ENCODE measurements around the gene UQCC2. TPM values are rescaled to one million over a fixed set of nuclear protein-coding genes. Genes with fewer than 3 reads are reported as not detected.

Gene UQCC2
- total RNA-seq, 2 experiments from 2014 or later: 118 to 126 TPM

- no peaks in the 10 kb centered on the region for H3K4me1 Mint-ChIP-seq
- H3K36me3 Mint-ChIP-seq: peaks cover 11% of the 10 kb centered on the region
- no peak for DNase-seq
- no peaks in the 10 kb centered on the region for H3K9me3 Mint-ChIP-seq
- no peak overlapping the region for H3K27ac Mint-ChIP-seq
- no peaks in the 10 kb centered on the region for H3K27me3 Mint-ChIP-seq
- no peak overlapping the region for H3K4me3 Mint-ChIP-seq
Measured at GRCh38 chr6:33661106-33661838, 50.2 kb downstream of the UQCC2 start.

GRCh38 chr6:33659986-33660385, 51.5 kb downstream of the UQCC2 start:
- no peaks in the 10 kb centered on the region for H3K4me1 Mint-ChIP-seq
- no peak overlapping the region for H3K4me3 Mint-ChIP-seq
- H3K9me3 Mint-ChIP-seq: no peaks in the 10 kb centered on the region
- peaks cover 11% of the 10 kb centered on the region for H3K36me3 Mint-ChIP-seq
- H3K27ac Mint-ChIP-seq: no peak overlapping the region
- DNase-seq: no peak
- H3K27me3 Mint-ChIP-seq: no peaks in the 10 kb centered on the region

- H3K27ac Mint-ChIP-seq: no peak overlapping the region
- no peaks in the 10 kb centered on the region for H3K27me3 Mint-ChIP-seq
- H3K9me3 Mint-ChIP-seq: no peaks in the 10 kb centered on the region
- H3K4me3 Mint-ChIP-seq: no peak overlapping the region
- DNase-seq: no peak
- H3K36me3 Mint-ChIP-seq: peaks cover 11% of the 10 kb centered on the region
- H3K4me1 Mint-ChIP-seq: peaks cover 4% of the 10 kb centered on the region
Measured at GRCh38 chr6:33658982-33659689, 52.4 kb downstream of the UQCC2 start.

GRCh38 chr6:33656844-33657243, 54.7 kb downstream of the UQCC2 start:
- H3K27me3 Mint-ChIP-seq: no peaks in the 10 kb centered on the region
- no peak overlapping the region for H3K4me3 Mint-ChIP-seq
- peaks cover 11% of the 10 kb centered on the region for H3K36me3 Mint-ChIP-seq
- no peak overlapping the region for H3K27ac Mint-ChIP-seq
- no peak for DNase-seq
- peaks cover 4% of the 10 kb centered on the region for H3K4me1 Mint-ChIP-seq
- H3K9me3 Mint-ChIP-seq: no peaks in the 10 kb centered on the region

GRCh38 chr6:33654831-33655554, 56.5 kb downstream of the UQCC2 start:
- no peaks in the 10 kb centered on the region for H3K9me3 Mint-ChIP-seq
- no peak overlapping the region for H3K27ac Mint-ChIP-seq
- no peak overlapping the region for H3K4me3 Mint-ChIP-seq
- no peaks in the 10 kb centered on the region for H3K27me3 Mint-ChIP-seq
- peaks cover 4% of the 10 kb centered on the region for H3K4me1 Mint-ChIP-seq
- H3K36me3 Mint-ChIP-seq: peaks cover 8% of the 10 kb centered on the region
- DNase-seq: no peak

- Mint-ChIP-seq H3K4me3 (no peak overlapping the region), H3K27ac (no peak overlapping the region), H3K36me3 (peaks cover 10% of the 10 kb centered on the region), H3K27me3 (no peaks in the 10 kb centered on the region), H3K4me1 (peaks cover 4% of the 10 kb centered on the region), H3K9me3 (no peaks in the 10 kb centered on the region)
- no peak for DNase-seq
Measured at GRCh38 chr6:33652002-33652401, 59.5 kb downstream of the UQCC2 start.

GRCh38 chr6:33651403-33651802, 60.1 kb downstream of the UQCC2 start:
- peaks cover 10% of the 10 kb centered on the region for H3K36me3 Mint-ChIP-seq
- H3K4me3 Mint-ChIP-seq: no peak overlapping the region
- no peaks in the 10 kb centered on the region for H3K27me3 Mint-ChIP-seq
- peaks cover 4% of the 10 kb centered on the region for H3K4me1 Mint-ChIP-seq
- no peak overlapping the region for H3K27ac Mint-ChIP-seq
- no peak for DNase-seq
- H3K9me3 Mint-ChIP-seq: no peaks in the 10 kb centered on the region

Other genes with a start within 250 kb of the UQCC2 start
- gene BAK1, start 131.4 kb downstream of the UQCC2 start, total RNA-seq: 10 to 100 TPM; 32.0 to 34.3 TPM
- 10 to 100 TPM; 35.5 to 36.6 TPM for gene ITPR3, start 90.4 kb downstream of the UQCC2 start, total RNA-seq
- not detected for gene IP6K3, start 35.2 kb upstream of the UQCC2 start, total RNA-seq
- 10 to 100 TPM; 33.1 to 38.8 TPM for gene LEMD2, start 77.4 kb upstream of the UQCC2 start, total RNA-seq
- gene MLN, start 92.3 kb upstream of the UQCC2 start, total RNA-seq: not detected